HEK293T (cell line): Measurements from ENCODE around the gene OR3A1.

Source experiments
- ARNT ChIP-seq: fragments of 450-650 bp; IDR thresholded peaks from 2 replicates; pipeline ENCODE4 v1.6.1; 2017; ENCODE audit warnings: mild to moderate bottlenecking
- BHLHE40 ChIP-seq: fragments of 450-650 bp; IDR thresholded peaks from 2 replicates; pipeline ENCODE4 v1.6.1; 2016; ENCODE audit warnings: mild to moderate bottlenecking, moderate library complexity, borderline replicate concordance
- CTBP1 ChIP-seq: fragments of 450-650 bp; IDR thresholded peaks from 2 replicates; pipeline ENCODE4 v1.6.1; 2016; ENCODE audit warnings: borderline replicate concordance
- ELF4 ChIP-seq: fragments of 450-650 bp; IDR thresholded peaks from 2 replicates; pipeline ENCODE4 v1.6.1; 2017; ENCODE audit warnings: antibody characterized with exemption
- FOXA1 ChIP-seq: fragments of 450-650 bp; IDR thresholded peaks from 2 replicates; pipeline ENCODE4 v1.6.1; 2016; ENCODE audit warnings: mild to moderate bottlenecking
- FOXK2 ChIP-seq: fragments of 450-650 bp; IDR thresholded peaks from 2 replicates; pipeline ENCODE4 v1.6.1; 2016; ENCODE audit warnings: mild to moderate bottlenecking
- FOXM1 ChIP-seq: fragments of 450-650 bp; IDR thresholded peaks from 2 replicates; pipeline ENCODE4 v1.6.1; 2017; ENCODE audit warnings: mild to moderate bottlenecking, borderline replicate concordance
- HDGF ChIP-seq: fragments of 450-650 bp; IDR thresholded peaks from 2 replicates; pipeline ENCODE4 v1.6.1; 2017; ENCODE audit warnings: antibody characterized with exemption, borderline replicate concordance
- PKNOX1 ChIP-seq: fragments of 450-650 bp; IDR thresholded peaks from 2 replicates; pipeline ENCODE4 v1.6.1; 2016
- SP1 ChIP-seq: fragments of 450-650 bp; IDR thresholded peaks from 2 replicates; pipeline ENCODE4 v1.6.1; 2017
- SUZ12 ChIP-seq: fragments of 450-650 bp; IDR thresholded peaks from 2 replicates; pipeline ENCODE4 v1.6.1; 2016; ENCODE audit warnings: mild to moderate bottlenecking

GRCh38 chr17:3298260-3298659 lies at the start of gene OR3A1:
- TF ChIP-seq HDGF (no peak), FOXM1 (no peak), FOXA1 (no peak), SUZ12 (no peak), SP1 (no peak), ELF4 (no peak), BHLHE40 (no peak), CTBP1 (no peak), PKNOX1 (no peak), FOXK2 (no peak), ARNT (no peak)
